HG03025 (cell line): ENCODE data around the gene DDAH1.

ENCODE experiments used
- ATAC-seq: cut with Tn5 transposase; IDR thresholded peaks from one replicate; pipeline ENCODE4 v1.9.1; 2021; ENCODE audit warnings: mild to moderate bottlenecking, moderate library complexity; ENCODE audit not compliant: unreplicated experiment, low FRiP score

Gene DDAH1

DNA sequence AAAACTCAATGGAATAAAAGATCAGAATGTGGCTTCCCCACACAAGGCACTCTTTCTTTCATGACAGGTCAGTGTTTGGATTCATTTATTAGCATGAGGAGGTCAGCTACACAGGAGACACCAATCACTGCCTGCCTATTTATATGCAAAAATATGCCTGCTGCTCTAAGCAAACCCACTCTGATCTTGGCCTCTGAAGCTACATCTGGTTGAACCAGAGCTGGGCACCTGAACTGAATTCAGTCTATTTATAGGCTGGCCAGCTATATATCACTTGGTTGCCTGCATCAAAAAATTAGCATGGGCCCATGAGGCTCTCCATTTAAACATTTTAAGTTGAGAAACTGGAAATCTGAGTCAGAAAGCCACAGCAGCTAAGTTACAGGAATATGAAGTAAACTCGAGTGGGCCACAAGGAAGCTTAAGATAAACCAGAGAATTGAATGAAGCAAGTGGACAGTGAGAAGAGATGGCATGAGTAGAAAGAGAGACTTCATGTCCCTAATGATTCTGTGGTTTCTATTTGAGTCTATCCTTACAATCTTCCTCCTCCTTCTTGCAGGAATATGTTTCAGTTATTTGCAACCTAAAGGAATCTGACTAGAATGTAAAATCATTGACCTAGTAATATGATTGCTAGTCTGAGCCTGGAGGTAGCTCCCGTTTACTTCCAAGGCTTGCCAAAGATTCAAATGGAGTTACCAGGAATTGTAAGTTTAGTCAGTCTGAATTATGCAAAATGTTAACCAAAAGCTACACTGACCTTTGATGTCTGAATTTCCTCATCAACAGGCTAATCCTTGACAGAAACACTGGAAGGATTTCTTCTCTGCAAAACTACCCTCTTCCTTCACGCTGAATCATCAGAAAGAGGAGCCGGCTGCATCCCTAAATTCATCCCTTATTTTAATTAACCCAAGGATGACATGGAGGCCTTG is 17.7 kb downstream of the DDAH1 start:
- ATAC-seq = no peak

- no peak for ATAC-seq
Measured at GRCh38 chr1:85445906-85446305, 19.1 kb downstream of the DDAH1 start.

DNA sequence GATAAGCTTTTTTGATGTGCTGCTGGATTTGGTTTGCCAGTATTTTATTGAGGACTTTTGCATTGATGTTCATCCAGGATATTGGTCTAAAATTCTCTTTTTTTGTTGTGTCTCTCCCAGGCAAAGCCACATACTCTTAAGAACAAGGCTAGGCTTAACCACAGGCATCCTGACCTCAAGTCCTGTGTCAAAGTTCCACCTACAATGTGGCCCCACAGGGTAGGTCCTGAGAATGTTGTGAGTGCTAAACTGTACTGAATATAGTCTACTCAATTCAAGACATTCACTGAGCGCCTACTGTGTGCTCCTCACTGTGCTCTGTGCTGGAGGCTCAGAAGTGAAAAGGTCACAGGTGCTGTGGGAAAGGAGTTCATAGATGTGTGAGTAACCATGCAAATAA is 20.6 kb downstream of the DDAH1 start:
- no peak for ATAC-seq

DNA sequence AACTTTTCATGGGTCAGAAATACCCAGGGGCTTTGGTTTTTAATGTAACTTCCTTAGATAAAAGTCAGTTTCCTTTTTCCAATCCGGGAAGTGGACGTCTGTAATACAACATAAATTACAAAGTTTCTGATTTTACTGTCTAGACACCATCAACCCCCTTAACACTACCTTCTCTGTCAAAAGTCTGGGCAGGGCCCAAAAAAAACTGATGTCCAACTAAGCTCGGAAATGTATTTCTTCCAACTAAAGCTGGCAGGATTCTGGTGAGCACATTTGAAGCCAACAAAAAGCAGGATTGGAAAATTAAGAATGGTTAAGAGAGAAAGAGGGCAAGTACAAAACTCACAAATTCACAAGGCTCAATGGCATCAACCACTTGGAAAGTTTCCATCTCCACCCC is 24.3 kb downstream of the DDAH1 start:
- no peak for ATAC-seq

DNA sequence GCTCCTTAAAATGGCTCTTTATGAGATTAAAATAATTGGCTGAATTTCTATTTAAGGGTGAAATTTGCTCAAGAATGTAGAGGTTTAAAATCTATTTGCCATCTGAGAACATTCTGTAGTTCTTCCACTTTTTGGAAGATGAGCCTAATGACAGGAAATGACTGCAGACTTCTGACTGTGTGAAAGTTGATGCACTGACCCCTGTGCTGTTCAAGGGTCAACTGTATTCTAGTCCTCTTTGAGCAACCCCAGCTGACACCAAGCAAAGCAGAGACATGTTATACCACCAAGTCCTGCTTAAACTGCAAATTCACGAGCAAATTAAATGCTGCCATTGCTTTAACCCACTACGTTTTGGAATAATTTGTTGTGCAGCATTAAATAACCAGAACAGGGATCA is 26.6 kb downstream of the DDAH1 start:
- ATAC-seq = no peak

GRCh38 chr1:85437139-85437538 is 27.8 kb downstream of the DDAH1 start:
- no peak for ATAC-seq

GRCh38 chr1:85433096-85433495 is 31.9 kb downstream of the DDAH1 start:
- no peak for ATAC-seq

- no peak for ATAC-seq
Measured at GRCh38 chr1:85428471-85429089, 36.4 kb downstream of the DDAH1 start.

GRCh38 chr1:85427849-85428248 is 37.1 kb downstream of the DDAH1 start:
- no peak for ATAC-seq

DNA sequence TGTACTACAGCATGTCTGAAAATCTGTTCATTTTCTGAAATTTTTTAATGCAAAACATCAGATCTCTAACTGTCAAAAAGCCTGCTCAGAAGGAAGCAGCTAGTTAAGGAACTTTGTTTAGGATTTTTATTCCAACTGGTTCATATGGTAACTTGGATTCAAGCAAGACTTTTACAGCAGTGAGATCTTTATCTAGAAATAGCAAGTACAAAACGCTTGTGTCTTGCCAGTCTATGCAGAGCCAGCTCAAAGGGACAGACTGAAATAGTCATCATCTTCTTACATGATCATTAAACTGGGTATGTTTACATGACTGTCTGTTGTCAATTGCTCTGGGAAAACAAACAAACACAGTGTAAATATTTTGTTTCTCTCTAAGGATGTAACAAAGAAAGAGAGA is 37.6 kb downstream of the DDAH1 start:
- no peak for ATAC-seq

GRCh38 chr1:85421179-85421578 is 43.8 kb downstream of the DDAH1 start:
- ATAC-seq = no peak

DNA sequence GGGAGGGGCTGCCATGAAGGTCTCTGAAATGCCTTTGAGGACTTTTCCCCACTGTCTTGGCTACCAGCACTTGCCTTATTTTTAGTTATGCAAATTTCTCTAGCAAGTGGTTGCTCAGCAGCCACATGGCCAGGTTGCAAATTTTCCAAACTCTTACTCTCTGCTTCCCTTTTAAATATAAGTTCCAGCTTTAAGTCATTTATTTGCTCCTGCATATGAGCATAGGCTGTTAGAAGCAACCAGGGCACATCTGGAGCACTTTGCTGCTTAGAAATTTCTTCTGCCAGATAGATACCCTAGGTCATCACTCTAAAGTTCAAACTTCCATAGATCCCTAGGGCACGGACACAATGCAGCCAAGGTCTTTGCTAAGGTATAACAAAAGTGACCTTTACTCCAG is 44.8 kb downstream of the DDAH1 start:
- ATAC-seq = no peak

DNA sequence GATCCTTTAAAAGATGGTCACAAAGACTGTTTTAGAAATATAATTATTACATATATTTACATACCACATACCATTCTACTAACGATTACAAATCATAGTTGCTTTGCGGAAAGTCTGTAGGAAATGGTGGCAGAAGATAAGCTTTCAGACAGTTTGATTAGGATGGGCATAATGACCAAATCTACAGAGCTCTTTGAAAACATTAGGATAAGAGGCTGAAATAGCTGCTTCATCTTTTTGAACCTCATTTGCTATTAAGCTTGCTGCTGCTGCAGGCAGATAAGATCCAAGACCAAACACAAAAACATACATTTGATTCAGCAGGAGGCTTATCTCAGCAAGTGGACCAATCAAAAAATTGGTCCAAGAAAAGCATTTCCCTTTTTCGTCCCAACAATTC is 47.1 kb downstream of the DDAH1 start:
- no peak for ATAC-seq

- no peak for ATAC-seq
Measured at GRCh38 chr1:85417017-85417416, 47.9 kb downstream of the DDAH1 start.

DNA sequence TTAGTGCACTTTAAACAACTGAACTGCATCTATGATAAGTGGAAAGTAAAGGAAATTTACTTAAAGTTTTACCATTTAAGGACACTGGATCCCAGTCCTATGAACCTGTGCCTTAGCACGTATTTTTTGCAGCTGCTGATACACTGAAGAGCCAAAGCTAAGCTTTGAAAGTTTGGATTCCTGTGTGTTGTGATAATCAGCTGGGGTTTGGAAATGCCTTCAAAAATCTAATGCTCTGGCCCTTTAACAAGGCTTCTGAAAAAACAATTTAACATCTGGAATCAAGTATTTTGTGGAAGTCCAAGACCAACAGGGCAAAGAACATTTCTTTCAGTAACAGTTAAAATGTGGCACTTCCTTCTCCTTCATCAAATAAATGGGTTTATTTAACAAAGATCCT is 51.8 kb downstream of the DDAH1 start:
- ATAC-seq = no peak

DNA sequence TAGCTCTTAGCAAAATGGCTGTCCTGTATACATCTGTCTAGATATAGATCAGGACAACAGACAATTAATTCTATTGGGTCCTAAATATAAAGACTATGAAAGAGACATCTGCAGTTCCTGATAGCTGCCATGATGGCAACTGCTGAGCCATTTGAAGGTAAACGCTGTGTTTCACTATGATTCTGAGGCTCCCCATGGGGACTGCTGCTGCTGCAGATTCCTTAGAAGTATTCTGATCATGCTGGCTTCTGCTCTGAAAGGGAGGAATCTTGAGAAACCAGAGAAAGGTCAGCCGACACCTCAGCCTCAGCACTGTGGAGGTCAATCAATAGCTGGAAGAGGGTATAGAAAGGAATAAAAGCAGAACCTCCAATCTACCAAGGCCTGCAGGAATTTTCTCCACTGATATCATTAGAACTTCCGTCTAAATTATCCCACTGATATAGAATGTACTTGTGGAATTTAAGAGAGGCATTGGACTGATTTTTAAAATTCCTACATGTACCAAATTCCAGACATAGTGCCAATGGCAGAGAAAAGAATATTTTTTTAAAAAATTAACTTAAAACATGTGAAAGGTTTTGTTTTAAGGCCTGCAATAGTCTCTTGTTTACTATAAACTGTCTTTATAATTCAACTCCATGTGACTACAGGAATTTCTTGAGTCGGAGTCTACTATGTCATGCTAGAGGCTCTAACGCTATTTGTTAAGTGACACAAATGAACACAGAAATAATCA is 53.2 kb downstream of the DDAH1 start:
- ATAC-seq = no peak

DNA sequence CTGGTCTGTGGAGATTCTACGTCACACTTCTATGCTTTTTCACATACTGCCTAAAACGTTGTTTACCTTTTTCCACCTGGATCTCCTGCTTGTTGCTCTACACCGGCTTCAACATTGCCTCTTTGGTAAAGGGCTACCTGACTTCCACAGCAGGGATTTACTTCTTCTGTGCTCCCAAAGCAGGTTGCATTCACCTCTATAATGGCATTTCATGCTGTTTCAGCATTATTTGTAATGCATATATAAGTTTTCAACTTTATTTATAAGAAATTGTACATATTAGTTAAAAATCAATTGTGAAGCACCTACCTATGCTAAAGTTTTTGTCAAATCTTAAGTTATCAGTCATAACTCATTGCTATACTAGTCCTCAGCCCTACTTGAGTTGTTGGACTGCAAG is 55.4 kb downstream of the DDAH1 start:
- ATAC-seq = no peak

DNA sequence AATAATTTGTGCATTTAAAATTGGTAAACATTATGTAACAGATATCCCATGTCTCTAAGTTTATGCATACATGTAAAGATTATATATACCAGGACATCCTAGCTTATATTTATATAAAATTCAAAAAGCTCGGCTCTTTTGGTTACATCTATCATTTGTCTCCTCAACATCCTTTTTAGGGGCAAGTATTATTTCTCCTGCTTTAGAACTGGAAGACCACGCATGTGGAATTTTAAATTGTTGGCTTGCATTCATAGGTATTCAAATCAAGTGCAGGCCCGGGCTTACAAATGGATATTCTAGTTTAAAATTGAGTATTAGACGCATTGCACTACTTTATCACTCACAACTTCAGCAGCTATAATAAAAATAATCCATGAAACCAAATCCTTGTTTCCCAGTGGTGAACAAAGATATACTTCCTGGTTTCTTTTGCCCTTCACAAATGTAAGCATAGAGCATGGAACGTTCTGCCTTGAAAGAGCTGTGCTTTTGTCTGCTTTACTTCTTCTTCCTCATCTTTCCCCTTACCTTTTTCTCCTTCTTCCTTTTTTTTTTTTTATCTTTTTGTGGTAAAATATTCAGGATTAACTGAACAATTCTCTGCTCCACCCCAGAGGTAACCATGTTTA is 57.1 kb downstream of the DDAH1 start:
- no peak for ATAC-seq

DNA sequence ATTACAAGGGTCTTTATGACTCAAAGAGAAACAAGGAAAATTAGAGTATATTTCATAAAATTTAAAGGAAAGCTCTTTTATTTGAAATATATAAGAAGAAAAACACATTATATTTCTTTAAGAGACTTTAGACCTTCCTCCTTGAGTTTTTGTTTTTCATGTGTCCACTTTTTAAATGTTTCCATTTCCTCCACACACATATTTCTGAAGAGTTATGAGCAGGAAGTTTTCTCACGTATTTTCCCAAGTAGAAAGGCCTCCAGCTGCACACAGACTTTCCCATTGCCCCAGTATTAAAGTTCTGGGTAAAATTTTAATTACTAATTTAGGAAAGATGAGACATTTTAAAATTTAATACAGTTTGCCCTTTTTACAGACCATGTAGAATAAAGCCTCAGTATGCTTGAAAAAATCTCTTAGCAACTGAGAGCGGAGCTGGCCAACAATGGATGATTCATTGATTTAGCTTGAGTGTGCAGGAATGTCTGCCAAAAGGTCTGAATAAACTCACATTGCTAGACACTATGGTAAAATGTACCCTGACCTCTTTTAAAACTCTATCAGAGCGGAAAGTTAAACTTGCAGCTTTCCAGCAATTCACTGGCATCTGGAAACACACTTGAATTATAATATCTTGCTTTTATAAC is 57.9 kb downstream of the DDAH1 start:
- no peak for ATAC-seq

GRCh38 chr1:85406081-85406480 is 58.9 kb downstream of the DDAH1 start:
- ATAC-seq = no peak
